D721Med (cell line): ENCODE results near the gene THSD4.

Source experiments
- DNase-seq: peaks from one replicate; pipeline ENCODE4 v3.0.0; 2011; ENCODE audit warnings: low spot score; ENCODE audit not compliant: insufficient read length
- FAIRE-seq: peaks from 2 replicates; lab custom pipeline; 2011; peaks lifted over from hg19 to GRCh38; lab: Jason Lieb, UNC
- CTCF ChIP-seq: IDR thresholded peaks from 2 replicates; pipeline ENCODE4 v1.5.1; 2012; ENCODE audit warnings: mild to moderate bottlenecking, control low read depth; ENCODE audit not compliant: insufficient read depth; ENCODE audit errors: missing control alignments

THSD4 gene

GRCh38 chr15:71674354-71674753 is 559.1 kb downstream of the THSD4 start:
- FAIRE-seq, result no peak
- TF ChIP-seq CTCF, result no peak
- DNase-seq, result no peak

GRCh38 chr15:71677352-71677751 is 562.1 kb downstream of the THSD4 start:
- FAIRE-seq (no peak), DNase-seq (no peak)
- TF ChIP-seq CTCF, result no peak

GRCh38 chr15:71677766-71678165 is 562.5 kb downstream of the THSD4 start:
- no peak for TF ChIP-seq CTCF
- peak; percentile 46 for FAIRE-seq

GRCh38 chr15:71678191-71678590 is 562.9 kb downstream of the THSD4 start:
- FAIRE-seq (no peak), DNase-seq (no peak)
- TF ChIP-seq CTCF, result no peak

More at GRCh38 chr15:71677766-71678165, 562.5 kb downstream of the THSD4 start:
- DNase-seq, result peak; percentile 56

GRCh38 chr15:71678605-71679004 is 563.3 kb downstream of the THSD4 start:
- TF ChIP-seq CTCF, result no peak
- DNase-seq (no peak), FAIRE-seq (no peak)

GRCh38 chr15:71679223-71679792 is 564.0 kb downstream of the THSD4 start:
- DNase-seq, result no peak
- TF ChIP-seq CTCF, result no peak
- no peak for FAIRE-seq

- FAIRE-seq (no peak), DNase-seq (no peak)
- no peak for TF ChIP-seq CTCF
These were observed 564.6 kb downstream of the THSD4 start for GRCh38 chr15:71679793-71680353.
